ENCODE results near the gene ZNF573.

Gene ZNF573

GRCh38 chr19:37719927-37720265 lies 59.5 kb downstream of the ZNF573 start:
- DNase-seq (ENCODE audit: low spot score in 2 of 2): no peak
- in situ Hi-C loops (cut with MboI; ENCODE audit: low sequenced_read_pairs): no loop called here
- H3K4me3 ChIP-seq: peak overlapping the region; percentile 65
- H3K9me3 ChIP-seq: no peaks in the 10 kb centered on the region
- no peaks in the 10 kb centered on the region for H3K27me3 ChIP-seq (ENCODE audit: low read depth)
- no peaks in the 10 kb centered on the region for H3K4me1 ChIP-seq
- H3K36me3 ChIP-seq (replicated peaks): peaks cover 6% of the 10 kb centered on the region; the same call in 1 of the 2 replicates

- Histone ChIP-seq H3K36me3 (replicated peaks) (peaks cover 6% of the 10 kb centered on the region), H3K27me3 (ENCODE audit: low read depth) (no peaks in the 10 kb centered on the region), H3K4me1 (no peaks in the 10 kb centered on the region), H3K4me3 (peak within 1 kb of the TSS; percentile 65), H3K9me3 (no peaks in the 10 kb centered on the region)
- in situ Hi-C loops (cut with MboI; ENCODE audit: low sequenced_read_pairs): no loop called here
- DNase-seq (ENCODE audit: low spot score in 2 of 2): peak; percentile 88 to 94
These were observed 60.1 kb downstream of the ZNF573 start, which contains the start of gene ZNF607 for GRCh38 chr19:37719111-37719926. Gene ZNF607 (minus strand): TSS chr19:37719761. CDS start chr19:37711618, 8,143 bp downstream.

GRCh38 chr19:37718304-37718703 lies 61.1 kb downstream of the ZNF573 start:
- H3K36me3 ChIP-seq (replicated peaks): peaks cover 6% of the 10 kb centered on the region
- H3K27me3 ChIP-seq (ENCODE audit: low read depth): no peaks in the 10 kb centered on the region
- H3K9me3 ChIP-seq: no peaks in the 10 kb centered on the region
- no peaks in the 10 kb centered on the region for H3K4me1 ChIP-seq
- peak in 1 of 2 experiments; percentile 13 for DNase-seq (ENCODE audit: low spot score in 2 of 2)
- peak overlapping the region; percentile 65 for H3K4me3 ChIP-seq
- in situ Hi-C loops (cut with MboI; ENCODE audit: low sequenced_read_pairs): no loop called here

- DNase-seq (ENCODE audit: low spot score in 2 of 2): no peak
- H3K27me3 ChIP-seq (ENCODE audit: low read depth): no peaks in the 10 kb centered on the region
- in situ Hi-C loops (cut with MboI; ENCODE audit: low sequenced_read_pairs): no loop called here
- peaks cover 6% of the 10 kb centered on the region for H3K36me3 ChIP-seq (replicated peaks)
- no peaks in the 10 kb centered on the region for H3K4me1 ChIP-seq
- H3K9me3 ChIP-seq: no peaks in the 10 kb centered on the region
- H3K4me3 ChIP-seq: no peak overlapping the region
These were observed 63.2 kb downstream of the ZNF573 start for GRCh38 chr19:37716140-37716539.

- no peak overlapping the region for H3K4me3 ChIP-seq
- H3K9me3 ChIP-seq: no peaks in the 10 kb centered on the region
- in situ Hi-C loops (cut with MboI; ENCODE audit: low sequenced_read_pairs): no loop called here
- peaks cover 15% of the 10 kb centered on the region for H3K36me3 ChIP-seq (replicated peaks)
- H3K4me1 ChIP-seq: no peaks in the 10 kb centered on the region
- no peak for DNase-seq (ENCODE audit: low spot score in 2 of 2)
- H3K27me3 ChIP-seq (ENCODE audit: low read depth): no peaks in the 10 kb centered on the region
These were observed 73.3 kb downstream of the ZNF573 start for GRCh38 chr19:37706052-37706605.

GRCh38 chr19:37699057-37699456 lies 80.3 kb downstream of the ZNF573 start:
- Histone ChIP-seq H3K27me3 (ENCODE audit: low read depth) (no peaks in the 10 kb centered on the region), H3K4me3 (no peak overlapping the region), H3K36me3 (replicated peaks) (peaks cover 25% of the 10 kb centered on the region), H3K4me1 (no peaks in the 10 kb centered on the region), H3K9me3 (peaks cover 13% of the 10 kb centered on the region)
- in situ Hi-C loops (cut with MboI; ENCODE audit: low sequenced_read_pairs): no loop called here
- no peak for DNase-seq (ENCODE audit: low spot score in 2 of 2)

GRCh38 chr19:37698216-37698615 lies 81.2 kb downstream of the ZNF573 start:
- Histone ChIP-seq H3K36me3 (replicated peaks) (peaks cover 25% of the 10 kb centered on the region), H3K4me1 (no peaks in the 10 kb centered on the region), H3K9me3 (peaks cover 13% of the 10 kb centered on the region), H3K4me3 (no peak overlapping the region), H3K27me3 (ENCODE audit: low read depth) (no peaks in the 10 kb centered on the region)
- in situ Hi-C loops (cut with MboI; ENCODE audit: low sequenced_read_pairs): no loop called here
- DNase-seq (ENCODE audit: low spot score in 2 of 2): no peak

GRCh38 chr19:37695144-37695899 lies 84.1 kb downstream of the ZNF573 start:
- peak in 1 of 2 experiments; percentile 27 for DNase-seq (ENCODE audit: low spot score in 2 of 2)
- Histone ChIP-seq H3K36me3 (replicated peaks) (peaks cover 25% of the 10 kb centered on the region), H3K9me3 (peaks cover 13% of the 10 kb centered on the region), H3K27me3 (ENCODE audit: low read depth) (no peaks in the 10 kb centered on the region), H3K4me1 (no peaks in the 10 kb centered on the region), H3K4me3 (no peak overlapping the region)
- in situ Hi-C loops (cut with MboI; ENCODE audit: low sequenced_read_pairs): no loop called here

- H3K9me3 ChIP-seq: peaks cover 2% of the 10 kb centered on the region
- in situ Hi-C loops (cut with MboI; ENCODE audit: low sequenced_read_pairs): no loop called here
- DNase-seq (ENCODE audit: low spot score in 2 of 2): no peak
- no peaks in the 10 kb centered on the region for H3K4me1 ChIP-seq
- no peaks in the 10 kb centered on the region for H3K27me3 ChIP-seq (ENCODE audit: low read depth)
- H3K4me3 ChIP-seq: no peak overlapping the region
- H3K36me3 ChIP-seq (replicated peaks): peaks cover 4% of the 10 kb centered on the region
These were observed 86.3 kb downstream of the ZNF573 start for GRCh38 chr19:37692956-37693620.

GRCh38 chr19:37691881-37692504 lies 87.4 kb downstream of the ZNF573 start:
- Histone ChIP-seq H3K4me3 (no peak overlapping the region), H3K9me3 (no peaks in the 10 kb centered on the region; the same call in 1 of the 2 replicates), H3K4me1 (no peaks in the 10 kb centered on the region), H3K36me3 (replicated peaks) (no peaks in the 10 kb centered on the region), H3K27me3 (ENCODE audit: low read depth) (no peaks in the 10 kb centered on the region)
- DNase-seq (ENCODE audit: low spot score in 2 of 2): no peak
- in situ Hi-C loops (cut with MboI; ENCODE audit: low sequenced_read_pairs): no loop called here
